Activated CD8-positive, alpha-beta T cell treated with anti-CD3 and anti-CD28 coated beads for 36 hours (primary cell): ENCODE results near the gene SERP2. TPM values are rescaled to one million over a fixed set of nuclear protein-coding genes. Genes with fewer than 3 reads are reported as not detected.

Experiments used
- ATAC-seq: fragments of 200-7000 bp; cut with Tn5 transposase; one replicate; pipeline ENCODE4 v1.10.0; 2021; ENCODE audit warnings: mild to moderate bottlenecking, moderate library complexity
- CTCF ChIA-PET: fragments of 350-600 bp; sonication (Branson Sonifier 250); formaldehyde crosslinking; loops from one replicate; lab custom pipeline; 2021; ENCODE audit warnings: antibody characterized with exemption; lab: Charles Lee
- POLR2A ChIA-PET: fragments of 350-600 bp; sonication (Branson Sonifier 250); formaldehyde crosslinking; loops from one replicate; lab custom pipeline; 2021; ENCODE audit warnings: antibody characterized with exemption; lab: Charles Lee
- DNase-seq: peaks from one replicate; pipeline ENCODE4 v3.0.0-alpha.2; 2020
- H3K27ac Mint-ChIP-seq: one replicate; pipeline ENCODE4 v1.8.0; 2021; ENCODE audit warnings: mild to moderate bottlenecking, mixed read lengths
- H3K27me3 Mint-ChIP-seq: one replicate; pipeline ENCODE4 v1.8.0; 2021; ENCODE audit warnings: mixed read lengths
- H3K36me3 Mint-ChIP-seq: one replicate; pipeline ENCODE4 v1.8.0; 2021; ENCODE audit warnings: low read depth, mixed read lengths
- H3K4me1 Mint-ChIP-seq: one replicate; pipeline ENCODE4 v1.8.0; 2021; ENCODE audit warnings: low read depth, mixed read lengths
- H3K4me3 Mint-ChIP-seq: one replicate; pipeline ENCODE4 v1.8.0; 2021; ENCODE audit warnings: mild to moderate bottlenecking, moderate library complexity, mixed read lengths
- H3K9me3 Mint-ChIP-seq: one replicate; pipeline ENCODE4 v1.8.0; 2021; ENCODE audit warnings: mixed read lengths
- CTCF ChIP-seq: fragments of 200-600 bp; IDR thresholded peaks from one replicate; pipeline ENCODE4 v1.8.0; 2022; ENCODE audit warnings: antibody characterized with exemption, mild to moderate bottlenecking
- intact Hi-C: fragments of 100-400 bp; cut with micrococcal nuclease; formaldehyde crosslinking; loops from one replicate; pipeline ENCODE4 v1.10.0; 2022
- total RNA-seq, 2 experiments: library from RNA; stranded (reverse); gene quantifications; one replicate each; pipeline ENCODE4 v1.2.3, GENCODE V29; 2021

SERP2 gene
- total RNA-seq, 2 experiments from 2014 or later, result 0.63 to 1.1 TPM

DNA sequence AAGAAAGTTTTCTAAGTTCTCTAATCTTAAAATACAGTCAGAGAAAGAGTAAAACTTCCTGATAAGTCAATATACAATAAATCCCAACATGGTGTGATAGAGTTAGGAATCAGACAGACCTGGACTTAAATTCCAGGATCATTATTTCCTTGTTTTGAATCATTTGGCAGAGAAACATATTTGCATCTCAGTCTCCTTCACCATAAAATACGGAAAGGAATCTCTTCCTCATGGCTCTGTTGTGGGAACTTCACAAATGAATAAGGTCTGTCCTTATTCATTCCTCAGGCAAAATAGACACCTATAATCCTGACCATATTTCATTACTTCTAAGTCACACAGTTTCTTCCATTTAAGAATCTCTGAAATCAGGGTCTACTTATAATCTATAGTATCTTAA lies 19.3 kb upstream of the SERP2 start:
- no peaks in the 10 kb centered on the region for H3K9me3 Mint-ChIP-seq
- CTCF ChIA-PET, result interaction anchor here (0.8 kb wide), 1 partner anchor 163 kb away, joined by 3 read pairs; no protein-coding TSS in a partner anchor
- intact Hi-C loops, result no loop called here
- no peak overlapping the region for H3K4me3 Mint-ChIP-seq
- no peak for TF ChIP-seq CTCF
- POLR2A ChIA-PET, result no interaction called here
- H3K27me3 Mint-ChIP-seq, result peaks cover 4% of the 10 kb centered on the region
- ATAC-seq (no peak), DNase-seq (no peak)
- no peaks in the 10 kb centered on the region for H3K36me3 Mint-ChIP-seq
- no peak overlapping the region for H3K27ac Mint-ChIP-seq
- H3K4me1 Mint-ChIP-seq, result peaks cover 7% of the 10 kb centered on the region

DNA sequence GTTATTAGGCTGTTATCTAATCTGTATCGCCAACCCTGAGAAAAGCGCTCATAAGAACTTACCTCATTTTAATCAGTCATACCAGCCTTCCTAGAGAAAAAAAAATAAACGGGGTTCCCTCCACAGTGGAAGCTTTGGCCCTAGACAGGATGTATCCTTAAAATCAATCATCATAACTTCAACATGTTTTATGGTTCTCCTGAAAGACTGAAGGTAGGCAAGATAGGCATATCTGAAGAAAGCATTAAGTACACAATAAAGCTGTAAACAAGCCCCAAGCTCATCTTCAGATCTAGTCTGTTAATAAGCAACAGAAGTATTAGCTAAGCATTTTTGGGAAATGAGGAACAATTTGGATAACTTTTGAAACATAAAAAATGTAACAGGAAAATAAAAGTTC lies 18.7 kb upstream of the SERP2 start:
- no peak for ATAC-seq
- Mint-ChIP-seq H3K4me3 (no peak overlapping the region), H3K27me3 (peaks cover 4% of the 10 kb centered on the region), H3K27ac (no peak overlapping the region), H3K36me3 (no peaks in the 10 kb centered on the region), H3K9me3 (no peaks in the 10 kb centered on the region), H3K4me1 (peaks cover 7% of the 10 kb centered on the region)
- ChIA-PET POLR2A (no interaction called here), CTCF (interaction anchor here (0.8 kb wide), 1 partner anchor 163 kb away, joined by 3 read pairs; no protein-coding TSS in a partner anchor)
- no peak for TF ChIP-seq CTCF
- no peak for DNase-seq
- intact Hi-C loops, result no loop called here

DNA sequence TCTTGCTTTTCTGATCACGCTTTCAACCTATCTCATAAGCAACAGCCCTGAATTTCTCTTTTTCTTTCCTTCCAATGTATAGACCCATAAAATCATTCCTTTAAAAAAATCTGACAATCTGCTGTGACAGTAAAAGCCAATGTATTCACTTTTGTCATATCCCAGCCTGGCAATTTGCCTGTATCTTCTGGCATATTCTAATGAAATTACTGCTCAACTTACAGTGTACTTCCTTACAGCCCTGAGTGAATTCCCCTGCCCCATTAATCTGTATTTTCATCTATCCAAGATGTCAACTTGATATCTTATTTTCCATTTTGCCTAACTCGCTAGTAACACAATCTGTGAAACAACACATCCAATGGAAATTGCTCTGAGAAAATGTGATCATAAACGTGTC lies 18.0 kb upstream of the SERP2 start:
- CTCF ChIA-PET, result no interaction called here
- no peak for TF ChIP-seq CTCF
- Mint-ChIP-seq H3K27ac (no peak overlapping the region), H3K4me1 (peaks cover 7% of the 10 kb centered on the region), H3K36me3 (no peaks in the 10 kb centered on the region), H3K9me3 (no peaks in the 10 kb centered on the region), H3K4me3 (no peak overlapping the region), H3K27me3 (peaks cover 4% of the 10 kb centered on the region)
- ATAC-seq (no peak), DNase-seq (no peak)
- intact Hi-C loops, result no loop called here
- POLR2A ChIA-PET, result no interaction called here

- ChIA-PET POLR2A (no interaction called here), CTCF (no interaction called here)
- no peaks in the 10 kb centered on the region for H3K36me3 Mint-ChIP-seq
These were observed 13.6 kb upstream of the SERP2 start for GRCh38 chr13:44359983-44360375.

More at GRCh38 chr13:44359983-44360375, 13.6 kb upstream of the SERP2 start:
- intact Hi-C loops, result no loop called here
- H3K4me1 Mint-ChIP-seq, result no peaks in the 10 kb centered on the region
- H3K9me3 Mint-ChIP-seq, result no peaks in the 10 kb centered on the region
- ATAC-seq (no peak), DNase-seq (no peak)
- H3K27ac Mint-ChIP-seq, result no peak overlapping the region
- H3K4me3 Mint-ChIP-seq, result no peak overlapping the region
- TF ChIP-seq CTCF, result no peak
- H3K27me3 Mint-ChIP-seq, result peaks cover 3% of the 10 kb centered on the region
